ENCODE measurements around the gene PRICKLE3. TPM values are rescaled to one million over a fixed set of nuclear protein-coding genes. Genes with fewer than 3 reads are reported as not detected.

The PRICKLE3 gene
- 1 to 10 TPM; 2.5 to 6.2 (median 4.6) TPM for polyA plus RNA-seq (ENCODE audit: insufficient read length in 4 of 4)

GRCh38 chrX:49186125-49187027, at the start of gene PRICKLE3:
Gene PRICKLE3, minus strand, starts transcription at chrX:49186373. Its CDS starts 76 bp downstream, at chrX:49186297.
- no peak for DNase-seq (ENCODE audit: low read depth in 4 of 4, low spot score in 3 of 4)

- DNase-seq (ENCODE audit: low read depth in 4 of 4, low spot score in 3 of 4) = no peak
Observed at GRCh38 chrX:49233887-49234555, 47.8 kb upstream of the PRICKLE3 start.

GRCh38 chrX:49233176-49233575, 47.0 kb upstream of the PRICKLE3 start, which contains the start of gene CACNA1F:
Gene CACNA1F, minus strand, starts transcription at chrX:49233340. Its CDS starts 31 bp downstream, at chrX:49233309.
- DNase-seq (ENCODE audit: low read depth in 4 of 4, low spot score in 3 of 4) = no peak

GRCh38 chrX:49232525-49232924, 46.4 kb upstream of the PRICKLE3 start:
- DNase-seq (ENCODE audit: low read depth in 4 of 4, low spot score in 3 of 4) = no peak

- DNase-seq (ENCODE audit: low read depth in 4 of 4, low spot score in 3 of 4) = no peak
Observed at GRCh38 chrX:49231333-49232000, 45.3 kb upstream of the PRICKLE3 start.

GRCh38 chrX:49230500-49231232, 44.5 kb upstream of the PRICKLE3 start:
- DNase-seq (ENCODE audit: low read depth in 4 of 4, low spot score in 3 of 4) = no peak

GRCh38 chrX:49228185-49228584, 42.0 kb upstream of the PRICKLE3 start:
- DNase-seq (ENCODE audit: low read depth in 4 of 4, low spot score in 3 of 4) = no peak

- no peak for DNase-seq (ENCODE audit: low read depth in 4 of 4, low spot score in 3 of 4)
Observed at GRCh38 chrX:49227726-49228125, 41.6 kb upstream of the PRICKLE3 start.

GRCh38 chrX:49226946-49227345, 40.8 kb upstream of the PRICKLE3 start:
- no peak for DNase-seq (ENCODE audit: low read depth in 4 of 4, low spot score in 3 of 4)

- no peak for DNase-seq (ENCODE audit: low read depth in 4 of 4, low spot score in 3 of 4)
Observed at GRCh38 chrX:49225858-49226257, 39.7 kb upstream of the PRICKLE3 start.

- DNase-seq (ENCODE audit: low read depth in 4 of 4, low spot score in 3 of 4) = no peak
Observed at GRCh38 chrX:49221868-49222267, 35.7 kb upstream of the PRICKLE3 start.

- DNase-seq (ENCODE audit: low read depth in 4 of 4, low spot score in 3 of 4) = no peak
Observed at GRCh38 chrX:49220100-49220499, 33.9 kb upstream of the PRICKLE3 start.

- no peak for DNase-seq (ENCODE audit: low read depth in 4 of 4, low spot score in 3 of 4)
Observed at GRCh38 chrX:49214996-49215526, 28.9 kb upstream of the PRICKLE3 start.

GRCh38 chrX:49214416-49214815, 28.2 kb upstream of the PRICKLE3 start:
- no peak for DNase-seq (ENCODE audit: low read depth in 4 of 4, low spot score in 3 of 4)

- DNase-seq (ENCODE audit: low read depth in 4 of 4, low spot score in 3 of 4) = no peak
Observed at GRCh38 chrX:49212861-49213260, 26.7 kb upstream of the PRICKLE3 start.

- no peak for DNase-seq (ENCODE audit: low read depth in 4 of 4, low spot score in 3 of 4)
Observed at GRCh38 chrX:49212209-49212608, 26.0 kb upstream of the PRICKLE3 start.

GRCh38 chrX:49211074-49211473, 24.9 kb upstream of the PRICKLE3 start:
- no peak for DNase-seq (ENCODE audit: low read depth in 4 of 4, low spot score in 3 of 4)

GRCh38 chrX:49210406-49210805, 24.2 kb upstream of the PRICKLE3 start:
- no peak for DNase-seq (ENCODE audit: low read depth in 4 of 4, low spot score in 3 of 4)

- DNase-seq (ENCODE audit: low read depth in 4 of 4, low spot score in 3 of 4) = no peak
Observed at GRCh38 chrX:49209434-49210251, 23.5 kb upstream of the PRICKLE3 start.
